ENCODE data around the gene CHD6. TPM values are rescaled to one million over a fixed set of nuclear protein-coding genes. Genes with fewer than 3 reads are reported as not detected.

Gene CHD6
- polyA plus RNA-seq, 1 donor (not counting 4 experiments of a cell fraction or from before 2014, with no cell fraction given), result 6.8 TPM

GRCh38 chr20:41427833-41428232, 190.3 kb downstream of the CHD6 start:
- Histone ChIP-seq H3K79me2 (ENCODE audit: control insufficient read depth, insufficient read depth, low read length) (no peaks in the 10 kb centered on the region), H3K4me1 (ENCODE audit: control insufficient read depth, extremely low read depth, insufficient read depth, low read length) (peaks cover 9% of the 10 kb centered on the region), H4K20me1 (ENCODE audit: control insufficient read depth, extremely low read depth, insufficient read depth, low read length) (no peaks in the 10 kb centered on the region), H3K9me1 (ENCODE audit: control insufficient read depth, extremely low read depth, insufficient read depth, low read length) (no peaks in the 10 kb centered on the region), H3K9me3 (ENCODE audit: control insufficient read depth, low read depth, low read length) (no peaks in the 10 kb centered on the region), H3K36me3 (ENCODE audit: control insufficient read depth in 2 of 2, extremely low read depth in 1 of 2, insufficient read depth in 2 of 2, low read length in 2 of 2) (peaks cover 0 to 5% of the 10 kb centered on the region in 2 experiments), H3K27me3 (ENCODE audit: control insufficient read depth, extremely low read depth, insufficient read depth, low read length) (no peaks in the 10 kb centered on the region), H2AFZ (ENCODE audit: control insufficient read depth, low read length) (no peak overlapping the region), H3K9ac (ENCODE audit: control insufficient read depth, extremely low read depth, insufficient read depth, low read length) (no peak overlapping the region), H3K27ac (ENCODE audit: control insufficient read depth, insufficient read depth, low read length) (no peak overlapping the region), H3K4me2 (ENCODE audit: control insufficient read depth, extremely low read depth, insufficient read depth, low read depth, low read length) (no peak overlapping the region), H3K4me3 (ENCODE audit: control insufficient read depth in 2 of 3, extremely low read depth in 1 of 3, insufficient read depth in 2 of 3, low read depth in 1 of 3, low read length in 3 of 3) (no peak overlapping the region)
- dilution Hi-C loops (cut with MboI; ENCODE audit: extremely low pct_ligation_motif_present, low sequenced_read_pairs), result no loop called here
- DNase-seq (ENCODE audit: low read depth, low spot score) (no peak), FAIRE-seq (no peak)
- TF ChIP-seq EZH2 (IDR thresholded peaks at IDR 0.05; ENCODE audit: low read length) (no peak), CTCF (optimal IDR thresholded peaks at IDR 0.05 in 1 of 3, IDR thresholded peaks at IDR 0.05 in 1 of 3, conservative IDR thresholded peaks at IDR 0.05 in 1 of 3; ENCODE audit: extremely low read depth in 1 of 3, insufficient read depth in 2 of 3, low read length in 3 of 3) (no peak)

GRCh38 chr20:41426976-41427375, 191.2 kb downstream of the CHD6 start:
- Histone ChIP-seq H3K79me2 (ENCODE audit: control insufficient read depth, insufficient read depth, low read length) (no peaks in the 10 kb centered on the region), H3K4me3 (ENCODE audit: control insufficient read depth in 2 of 3, extremely low read depth in 1 of 3, insufficient read depth in 2 of 3, low read depth in 1 of 3, low read length in 3 of 3) (no peak overlapping the region), H3K9me1 (ENCODE audit: control insufficient read depth, extremely low read depth, insufficient read depth, low read length) (no peaks in the 10 kb centered on the region), H3K9ac (ENCODE audit: control insufficient read depth, extremely low read depth, insufficient read depth, low read length) (no peak overlapping the region), H3K36me3 (ENCODE audit: control insufficient read depth in 2 of 2, extremely low read depth in 1 of 2, insufficient read depth in 2 of 2, low read length in 2 of 2) (peaks cover 0 to 5% of the 10 kb centered on the region in 2 experiments), H3K4me2 (ENCODE audit: control insufficient read depth, extremely low read depth, insufficient read depth, low read depth, low read length) (no peak overlapping the region), H3K27ac (ENCODE audit: control insufficient read depth, insufficient read depth, low read length) (no peak overlapping the region), H4K20me1 (ENCODE audit: control insufficient read depth, extremely low read depth, insufficient read depth, low read length) (no peaks in the 10 kb centered on the region), H3K27me3 (ENCODE audit: control insufficient read depth, extremely low read depth, insufficient read depth, low read length) (no peaks in the 10 kb centered on the region), H2AFZ (ENCODE audit: control insufficient read depth, low read length) (no peak overlapping the region), H3K4me1 (ENCODE audit: control insufficient read depth, extremely low read depth, insufficient read depth, low read length) (peaks cover 9% of the 10 kb centered on the region), H3K9me3 (ENCODE audit: control insufficient read depth, low read depth, low read length) (no peaks in the 10 kb centered on the region)
- TF ChIP-seq CTCF (optimal IDR thresholded peaks at IDR 0.05 in 1 of 3, IDR thresholded peaks at IDR 0.05 in 1 of 3, conservative IDR thresholded peaks at IDR 0.05 in 1 of 3; ENCODE audit: extremely low read depth in 1 of 3, insufficient read depth in 2 of 3, low read length in 3 of 3), result no peak
- TF ChIP-seq EZH2 (IDR thresholded peaks at IDR 0.05; ENCODE audit: low read length), result no peak
- dilution Hi-C loops (cut with MboI; ENCODE audit: extremely low pct_ligation_motif_present, low sequenced_read_pairs), result no loop called here
- no peak for FAIRE-seq
- DNase-seq (ENCODE audit: low read depth, low spot score), result no peak

Measured in keratinocyte (primary cell).